HG03025 (cell line): ENCODE results near the gene OPN4.
"Not testable (repeated sequence)": the region's sequence is repeated elsewhere in the genome, so short reads cannot be mapped to it uniquely, and the experiment has no call there.

Experiments
- ATAC-seq: cut with Tn5 transposase; IDR thresholded peaks from one replicate; pipeline ENCODE4 v1.9.1; 2021; ENCODE audit warnings: mild to moderate bottlenecking, moderate library complexity; ENCODE audit not compliant: unreplicated experiment, low FRiP score

OPN4 gene

DNA sequence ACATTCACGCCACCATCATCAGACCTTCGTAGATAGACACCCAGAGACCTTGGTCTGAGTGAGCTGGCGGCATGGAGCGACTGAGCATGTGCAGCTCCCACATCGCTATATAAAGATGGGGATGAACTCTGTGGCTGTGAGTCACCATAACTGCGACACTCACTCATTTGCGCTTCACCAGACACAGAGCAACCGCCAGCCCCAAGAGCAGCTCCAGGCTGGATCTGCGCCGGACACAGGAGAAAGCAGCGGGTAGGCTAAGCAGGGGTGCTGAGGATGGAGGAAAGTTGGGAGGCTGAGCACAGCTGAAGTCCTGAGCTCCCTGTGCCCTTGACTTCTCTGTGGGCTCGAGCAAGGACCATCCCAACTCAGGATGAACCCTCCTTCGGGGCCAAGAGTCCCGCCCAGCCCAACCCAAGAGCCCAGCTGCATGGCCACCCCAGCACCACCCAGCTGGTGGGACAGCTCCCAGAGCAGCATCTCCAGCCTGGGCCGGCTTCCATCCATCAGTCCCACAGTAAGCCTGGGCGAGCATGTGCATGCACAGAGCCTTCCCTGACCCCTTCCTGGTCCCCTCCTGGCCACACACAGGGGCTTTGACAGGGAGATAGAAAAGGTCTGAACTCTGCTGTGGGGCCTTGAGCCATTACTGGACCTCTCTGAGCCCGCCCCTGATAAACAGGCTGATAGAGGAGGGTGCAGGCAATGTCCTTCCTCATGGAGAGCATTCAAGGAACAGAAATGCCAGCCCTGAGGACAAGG, at the start of gene OPN4:
Gene OPN4, plus strand, starts transcription at position 137 of the 762 bp plus-strand sequence. Its CDS starts 237 bp downstream, at position 374.
- no peak for ATAC-seq

DNA sequence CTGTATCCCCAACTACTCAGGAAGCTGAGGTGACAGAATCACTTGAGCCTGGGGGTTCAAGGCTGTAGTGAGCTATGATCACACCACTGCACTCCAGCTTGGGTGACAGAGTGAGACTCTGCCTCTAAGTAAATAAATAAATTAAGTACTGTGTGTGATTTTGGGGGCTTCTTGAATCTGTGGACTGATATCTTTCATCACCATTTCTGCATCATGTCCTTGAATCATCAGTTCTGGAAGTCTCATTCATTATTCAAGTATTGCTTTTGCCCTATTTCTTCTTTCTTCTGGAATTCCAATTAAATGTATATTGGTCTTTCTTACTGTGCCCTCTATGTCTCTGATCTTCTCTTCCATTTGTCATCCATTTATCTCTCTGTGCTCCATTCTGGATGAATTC, 46.7 kb upstream of the OPN4 start:
- ATAC-seq, result no peak

- ATAC-seq, result no peak
These were observed 44.4 kb upstream of the OPN4 start for GRCh38 chr10:86609920-86610319.

GRCh38 chr10:86611386-86611785, 43.0 kb upstream of the OPN4 start:
- no peak for ATAC-seq

DNA sequence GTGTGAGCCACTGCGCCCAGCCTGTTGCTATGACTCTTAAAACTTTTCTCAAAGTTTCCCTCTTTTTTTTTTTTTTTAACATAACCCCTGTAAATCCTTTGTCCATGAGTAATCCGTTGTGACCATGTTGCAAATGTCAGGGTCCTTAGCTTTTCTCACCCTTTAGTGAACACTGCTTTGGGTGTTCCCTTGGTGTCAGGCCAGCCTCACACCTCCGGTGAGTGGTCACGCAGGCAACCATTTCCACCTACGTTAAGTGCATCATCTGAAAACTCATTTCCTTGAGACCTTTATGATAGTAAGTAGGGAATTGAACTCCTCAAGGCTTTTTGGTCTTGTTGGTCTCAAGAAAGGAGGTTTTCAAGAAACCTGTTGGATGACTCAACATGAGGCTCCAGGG, 41.3 kb upstream of the OPN4 start:
- no peak for ATAC-seq

DNA sequence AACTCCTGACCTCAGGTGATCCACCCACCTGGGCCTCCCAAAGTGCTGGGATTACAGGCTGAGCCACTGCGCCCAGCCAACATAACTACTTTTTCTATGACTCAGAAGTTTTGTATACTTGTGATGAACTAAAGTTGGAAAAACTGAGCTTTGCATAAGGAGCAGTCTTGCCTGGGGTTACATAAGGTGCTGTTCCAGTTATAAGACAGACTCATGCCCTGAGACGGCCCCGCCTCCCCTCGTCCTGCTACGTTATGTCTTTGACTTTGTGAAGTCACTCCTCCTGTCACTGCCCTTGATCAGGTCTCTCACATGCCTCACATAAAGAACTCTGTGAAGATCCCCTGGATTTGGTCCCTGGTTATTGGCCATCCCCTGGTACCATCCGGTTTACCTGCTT, 40.4 kb upstream of the OPN4 start:
- no peak for ATAC-seq

DNA sequence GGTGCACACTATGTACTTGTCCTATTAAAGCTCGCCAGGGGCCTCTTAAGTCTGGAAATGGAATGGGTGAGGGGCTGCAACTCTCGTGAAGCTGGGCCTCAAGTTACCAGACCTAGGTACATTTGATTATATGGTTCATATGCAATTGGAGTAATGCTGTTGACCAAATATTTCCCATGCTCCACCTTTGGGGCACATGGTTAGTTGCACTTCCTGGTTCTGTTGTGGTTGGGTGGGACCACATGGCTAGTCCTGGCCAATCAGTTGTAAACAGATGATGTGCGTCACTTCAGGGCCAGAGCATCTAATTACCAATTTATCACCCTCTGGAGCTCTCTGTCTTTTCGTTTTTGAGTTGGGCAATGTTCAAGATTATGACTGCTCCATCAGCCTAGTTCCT, 39.5 kb upstream of the OPN4 start:
- no peak for ATAC-seq

DNA sequence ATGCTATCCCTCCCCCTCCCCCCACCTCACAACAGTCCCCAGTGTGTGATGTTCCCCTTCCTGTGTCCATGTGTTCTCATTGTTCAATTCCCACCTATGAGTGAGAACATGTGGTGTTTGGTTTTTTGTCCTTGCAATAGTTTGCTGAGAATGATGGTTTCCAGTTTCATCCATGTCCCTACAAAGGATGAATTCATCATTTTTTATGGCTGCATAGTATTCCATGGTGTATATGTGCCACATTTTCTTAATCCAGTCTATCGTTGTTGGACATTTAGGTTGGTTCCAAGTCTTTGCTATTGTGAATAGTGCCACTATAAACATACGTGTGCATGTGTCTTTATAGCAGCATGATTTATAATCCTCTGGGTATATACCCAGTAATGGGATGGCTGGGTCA, 37.1 kb upstream of the OPN4 start:
- ATAC-seq, result not testable (repeated sequence)

- no peak for ATAC-seq
These were observed 26.0 kb upstream of the OPN4 start for GRCh38 chr10:86628311-86628710.

DNA sequence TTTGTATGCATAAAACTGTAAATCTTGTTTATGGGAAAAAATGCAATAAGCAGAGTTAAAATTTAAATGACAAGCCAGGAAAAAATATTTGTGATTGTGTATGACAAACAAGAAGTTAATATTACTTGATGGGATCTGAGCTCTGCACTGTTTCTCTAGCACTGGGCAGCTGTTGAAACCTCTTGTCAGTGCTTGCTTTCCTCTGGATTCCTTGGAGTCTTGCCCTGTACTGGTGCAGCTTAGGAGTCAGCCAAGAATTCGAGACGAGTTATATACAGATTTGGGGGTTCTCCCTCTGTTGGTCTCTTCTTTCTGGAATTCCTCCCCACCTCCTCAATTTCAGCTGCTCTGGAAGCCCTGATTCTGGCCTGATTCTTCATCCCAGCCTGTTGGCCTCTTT, 24.3 kb upstream of the OPN4 start:
- ATAC-seq, result no peak

DNA sequence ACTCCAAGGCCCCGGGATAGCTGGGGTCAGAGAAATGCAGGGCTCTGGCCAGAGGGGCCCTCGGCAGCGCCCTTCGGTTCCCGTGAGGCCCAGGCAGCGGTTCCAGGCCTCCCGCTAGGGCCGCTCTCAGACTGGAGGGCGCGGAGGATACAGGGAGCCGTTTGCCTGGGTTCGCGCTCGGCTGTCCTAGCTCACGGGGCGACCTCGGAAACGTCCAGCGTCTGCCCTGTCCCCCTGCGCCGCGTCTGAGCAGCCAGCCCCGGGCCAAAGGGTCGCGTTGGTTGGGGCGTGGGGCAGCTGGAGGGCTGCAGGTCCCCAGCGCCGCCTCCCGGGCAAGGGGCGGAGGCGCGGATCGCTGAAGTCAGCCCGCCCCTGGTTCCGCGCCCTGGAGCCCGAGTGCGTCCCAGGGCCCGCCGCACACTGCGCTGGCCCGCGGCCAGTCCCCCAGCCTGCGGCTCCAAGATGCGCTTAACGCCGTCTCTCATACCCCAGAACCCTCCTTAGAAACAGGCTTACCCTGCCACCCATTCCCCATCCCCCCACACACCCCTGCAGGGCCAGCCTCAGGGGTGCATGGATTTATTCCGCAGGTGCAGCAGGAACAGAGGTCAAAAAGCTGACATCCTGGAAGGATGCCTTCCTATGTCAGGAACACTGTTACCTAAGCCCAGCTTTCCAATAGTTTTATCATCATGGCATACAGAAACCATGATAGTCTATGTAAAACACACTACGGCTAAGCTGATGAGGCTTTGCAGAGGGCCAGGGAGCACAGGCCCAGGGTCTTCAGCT, 22.1 kb upstream of the OPN4 start:
- ATAC-seq, result no peak

DNA sequence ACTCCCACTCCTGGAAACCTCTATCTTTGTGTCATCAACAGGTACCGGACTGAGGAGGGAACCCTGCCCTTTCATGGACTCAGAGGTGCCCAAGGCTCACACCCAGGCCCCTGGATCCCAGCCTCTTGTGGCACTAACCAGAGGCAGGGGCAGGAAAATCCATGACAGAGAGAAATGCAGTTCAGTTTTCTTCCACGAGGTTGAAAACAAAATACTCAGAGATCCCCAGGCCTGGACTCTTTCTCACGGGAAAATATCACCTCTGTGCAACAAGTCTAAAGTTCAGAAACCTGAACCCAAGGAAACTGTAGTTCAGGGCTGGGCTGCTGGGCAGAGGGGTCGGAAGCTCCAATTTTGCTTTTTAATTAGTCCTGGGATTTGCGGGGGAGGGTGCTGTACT, 21.4 kb upstream of the OPN4 start:
- no peak for ATAC-seq

GRCh38 chr10:86635402-86635801, 18.9 kb upstream of the OPN4 start:
- no peak for ATAC-seq

GRCh38 chr10:86636311-86636710, 18.0 kb upstream of the OPN4 start:
- ATAC-seq, result no peak

DNA sequence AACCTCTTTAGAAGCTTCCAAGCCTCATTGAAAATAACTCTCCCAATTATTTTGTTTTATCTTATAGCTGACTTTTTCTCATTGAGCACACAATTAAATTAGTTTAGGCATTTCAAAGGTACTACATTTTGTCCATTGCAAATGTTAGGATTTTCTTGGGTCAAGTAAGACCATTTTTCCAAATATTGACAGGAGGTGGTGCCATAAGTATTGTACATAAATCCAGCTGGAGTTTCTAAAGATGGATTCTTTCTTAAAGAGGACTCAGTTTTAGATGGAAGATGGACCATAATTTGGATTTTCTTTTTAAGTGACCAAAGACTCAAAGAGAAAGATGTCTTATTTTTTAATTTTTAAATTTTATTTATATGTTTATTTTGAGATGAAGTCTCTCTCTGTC, 12.3 kb upstream of the OPN4 start:
- ATAC-seq, result no peak

GRCh38 chr10:86642499-86642898, 11.8 kb upstream of the OPN4 start:
- ATAC-seq, result no peak

- no peak for ATAC-seq
These were observed 10.1 kb upstream of the OPN4 start for GRCh38 chr10:86644152-86644793.

- no peak for ATAC-seq
These were observed 9.4 kb upstream of the OPN4 start for GRCh38 chr10:86644794-86645445.

DNA sequence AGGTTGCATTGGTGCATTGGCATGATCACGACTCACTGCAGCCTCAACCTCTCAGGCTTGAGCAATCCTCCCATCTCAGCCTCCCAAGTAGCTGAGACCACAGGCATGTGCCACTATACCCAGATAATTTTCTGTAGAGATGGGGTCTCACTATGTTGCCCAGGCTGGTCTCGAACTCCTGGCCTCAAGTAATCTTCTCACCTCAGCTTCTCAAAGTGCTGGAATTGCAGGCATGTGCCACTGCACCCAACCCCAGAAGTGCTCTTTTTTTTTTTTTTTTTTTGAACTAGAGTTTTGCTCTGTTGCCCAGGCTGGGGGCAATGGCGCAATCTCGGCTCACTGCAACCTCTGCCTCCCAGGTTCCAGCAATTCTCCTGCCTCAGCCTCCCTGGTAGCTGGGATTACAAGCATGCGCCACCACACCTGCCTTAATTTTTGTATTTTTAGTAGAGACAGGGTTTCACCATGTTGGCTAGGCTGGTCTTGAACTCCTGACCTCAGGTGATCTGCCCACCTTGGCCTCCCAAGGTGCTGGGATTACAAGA, 8.7 kb upstream of the OPN4 start:
- not testable (repeated sequence) for ATAC-seq

DNA sequence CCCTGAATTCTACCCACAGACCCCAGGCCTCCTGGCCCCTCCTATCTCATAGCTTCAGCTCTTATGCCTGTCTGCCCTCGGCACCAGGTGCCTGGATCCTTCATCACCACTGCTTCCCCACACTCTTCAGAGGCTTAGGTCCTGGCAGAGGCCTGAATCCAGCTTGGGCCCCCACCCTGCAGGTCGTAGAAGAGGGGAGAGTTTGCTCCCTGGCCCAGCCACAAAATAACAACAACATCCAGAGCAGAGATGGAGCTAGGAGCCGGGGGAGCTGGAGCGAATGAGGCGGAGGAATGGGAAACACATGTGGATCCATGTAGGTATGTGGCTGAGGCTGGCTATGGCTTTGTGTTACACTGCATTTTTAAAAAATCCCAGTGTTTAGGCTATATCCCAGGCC, 7.8 kb upstream of the OPN4 start:
- no peak for ATAC-seq

GRCh38 chr10:86646933-86647332, 7.4 kb upstream of the OPN4 start:
- no peak for ATAC-seq
